ENCODE data around the gene SLC12A9.

- no peak for TF ChIP-seq EZH2 (IDR thresholded peaks at IDR 0.05; ENCODE audit: insufficient read depth, low read length)
- no peak for TF ChIP-seq CTCF (IDR thresholded peaks at IDR 0.05; ENCODE audit: insufficient read depth, low read depth, low read length)
Observed at GRCh38 chr7:100866729-100867039, 14.2 kb downstream of the SLC12A9 start.

Data from astrocyte (in vitro differentiated cells and primary cell).